GM18508 (cell line): ENCODE results near the gene KRTCAP2.
"Not testable (repeated sequence)": the region's sequence is repeated elsewhere in the genome, so short reads cannot be mapped to it uniquely, and the experiment has no call there.

Experiments used
- ATAC-seq: cut with Tn5 transposase; IDR thresholded peaks from one replicate; pipeline ENCODE4 v1.9.1; 2021; ENCODE audit warnings: moderate number of reproducible peaks; ENCODE audit not compliant: insufficient read depth, unreplicated experiment

The KRTCAP2 gene

GRCh38 chr1:155172732-155173477 is at the start of gene KRTCAP2:
KRTCAP2 (minus strand) TSS chr1:155173304; CDS start chr1:155173224, 80 bp downstream.
- peak; percentile 51 for ATAC-seq

- ATAC-seq, result not testable (repeated sequence)
These were observed 47.3 kb upstream of the KRTCAP2 start for GRCh38 chr1:155220211-155220965.

GRCh38 chr1:155219592-155220031 is 46.5 kb upstream of the KRTCAP2 start:
- no peak for ATAC-seq

- ATAC-seq, result no peak
These were observed 45.9 kb upstream of the KRTCAP2 start for GRCh38 chr1:155218854-155219591.

GRCh38 chr1:155214702-155215101 is 41.6 kb upstream of the KRTCAP2 start:
- ATAC-seq, result not testable (repeated sequence)

- not testable (repeated sequence) for ATAC-seq
These were observed 38.9 kb upstream of the KRTCAP2 start for GRCh38 chr1:155212051-155212440.

GRCh38 chr1:155211381-155212050 is 38.4 kb upstream of the KRTCAP2 start:
- ATAC-seq, result not testable (repeated sequence)

- no peak for ATAC-seq
These were observed 37.4 kb upstream of the KRTCAP2 start for GRCh38 chr1:155210314-155211104.

GRCh38 chr1:155209312-155209721 is 36.2 kb upstream of the KRTCAP2 start:
- ATAC-seq, result no peak

GRCh38 chr1:155208541-155209311 is 35.6 kb upstream of the KRTCAP2 start, which contains the start of gene MTX1:
MTX1 (plus strand) TSS chr1:155208695; CDS start chr1:155208805, 110 bp downstream.
- peak; percentile 45 for ATAC-seq

GRCh38 chr1:155207806-155208540 is 34.9 kb upstream of the KRTCAP2 start, which contains the start of gene THBS3:
THBS3 (minus strand) TSS chr1:155207897; CDS start chr1:155207876, 21 bp downstream.
- ATAC-seq, result no peak

GRCh38 chr1:155206891-155207805 is 34.0 kb upstream of the KRTCAP2 start:
- ATAC-seq, result no peak

- ATAC-seq, result no peak
These were observed 33.0 kb upstream of the KRTCAP2 start for GRCh38 chr1:155205969-155206593.

- no peak for ATAC-seq
These were observed 31.9 kb upstream of the KRTCAP2 start for GRCh38 chr1:155205035-155205434.

GRCh38 chr1:155202731-155203515 is 29.8 kb upstream of the KRTCAP2 start:
- no peak for ATAC-seq

- ATAC-seq, result no peak
These were observed 29.1 kb upstream of the KRTCAP2 start for GRCh38 chr1:155202198-155202597.
